ENCODE measurements around the gene MTHFR. TPM values are rescaled to one million over a fixed set of nuclear protein-coding genes. Genes with fewer than 3 reads are reported as not detected.

Gene MTHFR
- total RNA-seq, 2 experiments from 2014 or later, result 7.1 to 7.9 TPM

DNA sequence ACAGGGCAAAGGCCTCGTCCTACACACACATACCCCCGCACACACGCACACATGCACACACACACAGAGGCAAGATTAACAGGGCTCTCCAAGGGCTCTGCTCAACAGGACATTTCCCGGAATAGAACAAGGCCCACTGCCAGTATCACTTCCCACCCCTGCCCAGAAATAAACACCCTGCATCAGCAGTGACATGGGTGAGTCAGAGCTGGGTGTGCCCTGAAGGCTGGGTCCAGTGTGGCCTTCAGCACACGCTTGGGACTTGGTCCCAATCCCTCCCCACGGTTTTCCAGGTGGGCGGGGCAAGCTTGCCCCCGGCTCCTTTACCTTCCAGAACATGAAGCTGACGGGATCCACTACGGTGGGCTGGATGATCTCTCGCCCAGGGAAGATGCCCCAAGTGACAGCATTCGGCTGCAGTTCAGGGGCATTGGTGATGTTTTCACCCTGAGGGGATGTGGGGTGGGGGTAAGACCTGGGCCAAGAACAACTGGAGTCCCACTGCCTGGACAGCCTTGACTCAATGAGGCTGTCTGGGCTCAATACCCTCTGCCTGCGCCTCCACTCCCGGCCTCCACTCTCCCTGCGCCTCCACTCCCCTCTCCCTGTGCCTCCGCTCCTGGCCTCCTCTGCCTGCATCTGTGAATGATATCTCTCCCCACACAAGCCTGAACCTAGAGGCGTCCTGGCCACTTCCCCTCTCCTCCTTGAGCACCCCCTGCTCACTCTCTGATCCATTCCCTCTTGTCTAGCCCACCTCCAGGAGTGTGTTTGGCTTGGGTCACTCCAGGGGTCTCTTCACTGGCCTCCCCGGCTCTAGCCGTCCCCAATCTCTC, 14.7 kb downstream of the MTHFR start:
- no peaks in the 10 kb centered on the region for H3K27me3 Mint-ChIP-seq (ENCODE audit: low read depth)
- no peaks in the 10 kb centered on the region for H3K9me3 Mint-ChIP-seq
- intact Hi-C loops (cut with micrococcal nuclease), result no loop called here
- H3K4me3 Mint-ChIP-seq, result no peak overlapping the region
- H3K27ac Mint-ChIP-seq, result no peak overlapping the region
- no peaks in the 10 kb centered on the region for H3K4me1 Mint-ChIP-seq (ENCODE audit: low read depth)
- CTCF ChIA-PET, result interaction anchor here (0.6 kb wide), 1 partner anchor 1777 kb away, joined by 3 read pairs; no protein-coding TSS in a partner anchor
- no peak for DNase-seq
- peaks cover 6% of the 10 kb centered on the region for H3K36me3 Mint-ChIP-seq (ENCODE audit: low read depth)

DNA sequence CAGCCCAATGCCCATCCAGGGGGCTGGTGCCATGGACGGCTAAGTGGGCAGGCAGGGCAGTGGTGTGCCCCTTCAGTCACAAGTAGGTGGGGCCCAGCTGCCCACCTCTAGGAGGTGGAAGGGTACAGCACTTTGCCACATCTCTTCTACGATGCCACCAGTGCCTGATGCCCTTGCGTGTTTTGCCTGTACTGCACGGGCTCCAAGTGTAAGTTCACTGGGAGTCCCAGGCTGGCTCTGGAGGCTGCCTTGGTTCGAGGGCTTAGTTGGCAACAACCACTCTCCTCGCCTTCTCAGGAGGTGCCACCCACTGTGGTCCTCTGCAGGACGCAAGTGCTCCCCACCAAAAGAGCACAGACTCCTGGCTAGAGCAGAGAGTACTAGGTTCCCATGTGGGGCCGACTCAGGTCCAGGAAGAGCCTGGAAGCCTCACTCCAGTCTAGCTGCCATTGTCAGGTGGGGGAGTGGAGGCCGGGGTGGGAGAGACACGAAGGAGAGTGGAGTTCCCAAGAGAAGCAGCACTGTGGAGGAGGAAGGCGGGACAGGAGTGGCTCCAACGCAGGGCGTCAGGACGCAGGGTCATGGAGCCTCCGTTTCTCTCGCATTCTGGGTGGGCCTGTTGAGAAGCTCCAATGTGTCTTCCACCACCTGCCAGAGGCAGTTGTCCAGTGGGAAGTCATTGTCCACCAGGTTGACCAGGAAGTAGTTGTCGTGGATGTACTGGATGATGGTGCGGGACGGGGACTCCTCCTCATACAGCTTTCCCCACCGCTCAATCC, 15.5 kb downstream of the MTHFR start:
- Mint-ChIP-seq H3K36me3 (ENCODE audit: low read depth) (no peaks in the 10 kb centered on the region), H3K4me3 (no peak overlapping the region), H3K4me1 (ENCODE audit: low read depth) (peaks cover 2% of the 10 kb centered on the region), H3K27ac (no peak overlapping the region), H3K27me3 (ENCODE audit: low read depth) (no peaks in the 10 kb centered on the region), H3K9me3 (no peaks in the 10 kb centered on the region)
- DNase-seq, result no peak
- intact Hi-C loops (cut with micrococcal nuclease), result no loop called here
- CTCF ChIA-PET, result interaction anchor here (0.6 kb wide), 1 partner anchor 1776 kb away, joined by 3 read pairs; no protein-coding TSS in a partner anchor

DNA sequence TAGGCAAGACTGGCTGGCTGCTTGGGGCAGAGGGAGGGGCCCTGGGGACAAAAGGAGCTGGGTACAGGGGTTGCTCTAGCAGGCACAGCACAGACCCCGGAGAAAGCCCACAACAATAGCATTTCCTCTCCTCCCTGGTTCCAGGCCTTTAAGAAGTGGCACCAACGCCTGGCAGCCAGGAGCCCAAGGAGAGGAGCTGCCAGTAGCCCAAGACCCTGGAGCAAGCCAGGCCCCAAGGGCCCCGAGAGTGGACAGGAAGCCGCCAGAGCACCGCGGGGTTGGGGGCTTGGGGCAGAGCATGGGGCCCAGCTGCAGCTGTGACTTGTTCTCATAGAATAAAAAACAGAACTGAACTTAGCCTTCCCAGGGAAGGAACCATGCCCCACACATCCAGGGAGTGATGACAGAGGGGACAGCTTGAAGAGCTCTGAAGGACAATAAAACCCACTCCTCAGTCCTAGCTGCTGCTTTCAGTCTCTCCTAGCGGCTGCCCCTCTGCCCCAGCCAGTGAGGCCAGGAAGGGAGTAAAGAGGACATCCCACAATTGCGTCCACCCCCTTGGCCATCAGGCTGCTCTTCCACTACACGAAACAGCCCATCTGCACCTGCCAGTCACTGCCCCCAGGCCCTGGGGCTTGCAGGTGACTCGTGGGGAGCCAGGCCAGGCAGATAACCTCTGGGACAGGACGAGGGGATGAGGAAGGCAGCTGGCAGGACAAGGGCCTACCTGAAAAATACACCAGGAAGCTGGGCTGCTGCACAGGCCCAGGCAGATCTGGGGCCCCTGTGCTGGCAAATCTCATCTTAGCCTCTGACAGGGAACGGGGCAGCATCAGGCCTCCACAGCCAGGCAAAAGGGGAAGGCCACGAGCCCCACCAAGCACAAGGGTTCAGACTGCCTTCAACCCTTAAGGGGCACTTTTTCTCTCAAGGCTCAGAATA, 16.4 kb downstream of the MTHFR start:
- no peak for DNase-seq
- intact Hi-C loops (cut with micrococcal nuclease), result no loop called here
- CTCF ChIA-PET, result interaction anchor here (1.1 kb wide), 1 partner anchor 104 kb away, joined by 3 read pairs; no protein-coding TSS in a partner anchor
- Mint-ChIP-seq H3K9me3 (no peaks in the 10 kb centered on the region), H3K4me3 (no peak overlapping the region), H3K4me1 (ENCODE audit: low read depth) (peaks cover 4% of the 10 kb centered on the region), H3K27ac (no peak overlapping the region), H3K27me3 (ENCODE audit: low read depth) (no peaks in the 10 kb centered on the region), H3K36me3 (ENCODE audit: low read depth) (no peaks in the 10 kb centered on the region)

DNA sequence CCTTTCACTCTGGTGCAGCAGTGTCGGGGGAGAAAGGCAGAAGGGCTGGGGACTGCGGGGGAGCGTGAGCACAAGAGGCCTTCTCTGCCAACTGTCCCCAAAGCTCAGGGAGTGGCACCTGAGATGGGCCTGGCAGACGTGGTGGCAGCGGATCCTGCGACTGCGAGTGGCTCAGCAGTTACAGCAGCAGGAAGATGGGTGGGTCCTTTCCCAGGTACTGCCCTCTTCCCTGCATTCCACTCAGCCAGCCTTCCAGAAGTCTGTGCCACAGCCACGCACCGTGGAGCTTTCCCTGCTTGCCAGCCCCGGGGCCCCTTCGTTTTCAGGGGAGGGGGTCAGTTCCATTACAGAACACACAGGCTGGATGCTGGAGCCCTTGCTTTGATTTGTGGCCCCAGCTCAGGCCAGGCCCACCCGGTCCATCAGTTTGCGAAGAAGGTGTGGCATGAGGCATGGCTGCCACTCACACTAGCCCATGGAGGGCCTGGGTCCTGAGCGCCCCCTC, 17.2 kb downstream of the MTHFR start:
- Mint-ChIP-seq H3K27ac (no peak overlapping the region), H3K4me1 (ENCODE audit: low read depth) (peaks cover 4% of the 10 kb centered on the region), H3K27me3 (ENCODE audit: low read depth) (no peaks in the 10 kb centered on the region), H3K9me3 (no peaks in the 10 kb centered on the region), H3K4me3 (no peak overlapping the region), H3K36me3 (ENCODE audit: low read depth) (no peaks in the 10 kb centered on the region)
- DNase-seq, result no peak
- intact Hi-C loops (cut with micrococcal nuclease), result no loop called here
- CTCF ChIA-PET, result interaction anchor here (1.1 kb wide), 1 partner anchor 104 kb away, joined by 3 read pairs; no protein-coding TSS in a partner anchor

DNA sequence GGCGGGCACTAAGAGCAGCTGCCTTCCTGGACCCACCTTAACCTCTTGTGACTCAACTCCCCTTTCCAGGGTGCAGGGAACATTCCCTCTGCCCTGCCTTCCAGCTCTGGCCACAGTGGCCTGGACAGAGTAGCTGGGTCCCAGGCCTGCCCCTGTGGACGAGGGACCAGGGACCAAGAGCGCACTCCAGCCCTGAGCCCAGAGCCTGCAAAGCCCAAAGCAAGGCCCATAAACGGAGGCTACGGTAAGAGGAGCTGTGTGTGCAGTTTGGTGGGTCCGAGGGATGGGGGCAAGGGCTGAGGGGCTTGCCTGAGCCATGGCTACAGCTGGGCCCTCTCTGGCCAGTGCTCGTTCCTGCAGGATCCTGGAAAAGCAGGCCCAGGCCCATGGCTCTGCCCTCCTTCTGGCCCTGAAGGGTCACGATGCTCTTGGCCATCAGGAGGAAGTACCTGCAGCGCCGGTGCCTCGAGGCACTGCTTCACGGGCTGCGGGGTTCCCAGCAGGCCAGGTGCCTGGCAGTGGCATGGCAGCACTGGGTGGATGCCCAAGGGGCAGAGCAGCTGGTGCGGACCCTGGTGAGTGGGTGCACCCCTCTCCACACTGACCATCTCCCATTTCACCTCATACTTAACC, 17.8 kb downstream of the MTHFR start:
- Mint-ChIP-seq H3K27ac (no peak overlapping the region), H3K36me3 (ENCODE audit: low read depth) (no peaks in the 10 kb centered on the region), H3K4me1 (ENCODE audit: low read depth) (peaks cover 4% of the 10 kb centered on the region), H3K27me3 (ENCODE audit: low read depth) (no peaks in the 10 kb centered on the region), H3K4me3 (no peak overlapping the region), H3K9me3 (no peaks in the 10 kb centered on the region)
- DNase-seq, result no peak
- intact Hi-C loops (cut with micrococcal nuclease), result no loop called here
- CTCF ChIA-PET, result no interaction called here

DNA sequence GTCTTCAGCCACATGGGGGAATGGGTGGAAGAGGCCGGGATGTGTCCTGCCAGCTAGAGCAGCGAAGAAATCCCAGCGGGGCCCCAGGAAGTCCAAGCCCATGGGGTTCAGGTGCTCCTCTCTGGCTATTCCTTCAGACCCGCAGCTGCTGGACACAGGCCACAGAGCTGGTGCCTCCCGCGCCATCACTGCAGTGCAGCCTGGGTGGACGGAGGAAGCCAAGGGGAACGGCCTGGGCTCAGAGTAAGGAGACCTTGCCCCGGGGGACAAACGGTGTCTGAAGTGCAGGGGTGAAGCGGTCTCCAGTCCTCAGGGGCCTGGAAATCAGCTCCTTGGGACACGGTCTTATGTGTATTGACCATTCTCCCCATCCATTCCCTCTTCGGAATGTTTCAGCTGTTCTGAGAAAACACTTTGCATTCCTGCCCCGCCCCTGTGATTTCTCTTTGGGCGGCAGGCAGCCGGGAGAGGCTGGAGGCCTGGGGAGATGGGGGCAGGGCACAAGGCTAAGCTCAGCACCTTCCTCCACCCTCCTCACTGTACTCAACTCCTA, 18.4 kb downstream of the MTHFR start:
- H3K27me3 Mint-ChIP-seq (ENCODE audit: low read depth), result no peaks in the 10 kb centered on the region
- no peak for DNase-seq
- H3K9me3 Mint-ChIP-seq, result no peaks in the 10 kb centered on the region
- no peaks in the 10 kb centered on the region for H3K36me3 Mint-ChIP-seq (ENCODE audit: low read depth)
- CTCF ChIA-PET, result interaction anchor here (1.1 to 1.7 kb wide), 2 partner anchors 14 to 51 kb away, joined by 4 read pairs; no protein-coding TSS in a partner anchor
- intact Hi-C loops (cut with micrococcal nuclease), result no loop called here
- H3K4me3 Mint-ChIP-seq, result no peak overlapping the region
- H3K4me1 Mint-ChIP-seq (ENCODE audit: low read depth), result peaks cover 4% of the 10 kb centered on the region
- H3K27ac Mint-ChIP-seq, result no peak overlapping the region

DNA sequence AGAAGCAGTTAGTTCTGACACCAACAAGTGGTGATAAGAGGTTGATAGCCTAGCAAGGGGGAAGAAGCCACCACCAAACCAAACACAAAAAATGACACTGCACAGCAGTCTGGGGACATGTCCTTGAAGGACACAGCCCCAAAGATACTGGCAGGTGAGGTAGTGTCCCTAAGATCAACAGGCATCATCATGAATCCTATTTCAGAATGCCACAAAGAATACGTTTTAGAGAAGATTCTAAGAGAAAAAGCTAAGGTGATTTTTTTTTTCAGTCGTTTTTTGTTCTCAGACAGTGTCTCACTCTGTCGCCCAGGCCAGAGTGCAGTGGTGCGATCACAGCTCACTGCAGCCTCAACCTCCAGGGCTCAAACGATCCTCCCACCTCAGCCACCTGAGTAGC, 19.6 kb downstream of the MTHFR start:
- intact Hi-C loops (cut with micrococcal nuclease), result no loop called here
- no peak overlapping the region for H3K27ac Mint-ChIP-seq
- H3K27me3 Mint-ChIP-seq (ENCODE audit: low read depth), result no peaks in the 10 kb centered on the region
- no peaks in the 10 kb centered on the region for H3K36me3 Mint-ChIP-seq (ENCODE audit: low read depth)
- no peak overlapping the region for H3K4me3 Mint-ChIP-seq
- peaks cover 4% of the 10 kb centered on the region for H3K4me1 Mint-ChIP-seq (ENCODE audit: low read depth)
- no peaks in the 10 kb centered on the region for H3K9me3 Mint-ChIP-seq
- DNase-seq, result no peak
- CTCF ChIA-PET, result interaction anchor here (0.9 to 1.7 kb wide), 5 partner anchors 10 to 57 kb away, joined by 3 to 5 read pairs (median 4); no protein-coding TSS in a partner anchor

DNA sequence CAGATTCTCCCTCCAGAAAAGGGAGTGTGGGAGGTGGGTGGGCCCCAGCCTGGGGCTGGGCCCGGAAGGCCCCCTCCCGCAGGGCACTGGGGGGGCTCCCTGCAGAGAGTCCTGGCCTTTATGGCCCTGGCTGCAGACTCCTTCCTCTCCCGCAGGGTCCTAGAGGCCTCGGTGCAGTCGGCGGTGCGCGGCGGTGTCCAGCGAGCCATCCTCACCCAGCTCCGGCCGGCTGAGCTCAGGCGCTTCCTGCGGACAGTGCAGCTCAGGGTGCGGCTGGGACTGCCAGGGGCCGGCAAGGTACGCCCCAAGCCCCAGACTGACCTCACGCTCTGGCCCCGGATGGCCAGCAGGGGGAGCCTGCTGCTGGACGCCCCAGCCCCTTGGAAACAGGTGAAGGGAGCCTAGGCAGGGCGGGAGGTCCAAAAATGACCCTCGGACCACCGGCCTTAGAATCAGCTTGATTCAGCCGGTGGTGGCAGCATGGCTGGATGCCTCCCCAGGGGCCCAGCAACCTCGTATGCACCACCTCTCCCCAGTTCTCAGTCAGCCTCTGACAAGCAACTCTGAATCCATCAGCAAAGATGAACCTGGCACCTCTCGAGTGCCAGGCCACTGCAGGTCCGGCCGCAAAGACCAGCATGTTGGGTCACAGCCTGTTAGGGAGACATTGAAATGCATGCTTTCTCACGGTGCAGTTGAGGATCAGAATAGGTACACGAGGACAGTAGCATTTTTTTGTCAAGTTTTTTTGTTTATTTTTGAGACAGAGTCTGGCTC, 20.6 kb downstream of the MTHFR start:
- DNase-seq, result peak; percentile 52

DNA sequence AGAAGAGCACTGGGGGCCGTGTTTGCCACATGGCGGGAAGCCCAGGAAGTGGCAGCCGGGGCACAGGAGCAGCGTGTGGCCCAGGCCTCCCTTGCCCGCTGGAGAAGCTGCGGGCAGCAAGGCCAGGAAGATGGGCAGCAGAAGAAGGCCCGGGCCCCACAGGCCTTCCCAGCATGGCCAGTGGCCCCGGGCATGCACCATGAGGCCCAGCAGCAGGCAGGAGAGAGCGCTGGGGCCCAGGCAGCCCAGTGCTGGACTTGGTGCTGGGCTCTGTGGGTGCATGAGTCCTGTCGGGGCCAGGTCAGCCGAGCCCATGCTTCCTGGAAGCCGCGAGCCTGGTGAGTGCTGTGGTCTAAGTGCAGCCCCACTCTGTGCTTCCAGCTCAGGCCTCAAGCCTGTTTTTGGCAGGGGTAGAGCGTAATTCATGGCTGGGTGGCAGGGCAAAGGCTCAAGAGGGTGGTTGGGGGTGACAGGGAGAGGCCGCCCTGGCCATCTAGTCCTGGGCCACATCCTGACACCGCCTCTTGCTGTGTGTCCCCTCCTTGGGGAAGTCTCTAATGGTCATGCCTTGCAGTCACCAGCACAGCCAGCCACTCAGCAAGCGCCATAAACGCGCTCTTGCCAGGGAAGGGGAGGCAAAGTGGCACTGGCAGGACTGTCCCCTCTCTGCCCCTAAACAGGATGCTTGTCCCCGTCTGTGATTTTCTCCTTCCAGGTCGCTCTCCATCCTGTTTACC, 21.3 kb downstream of the MTHFR start:
- H3K27ac Mint-ChIP-seq, result no peak overlapping the region
- H3K4me1 Mint-ChIP-seq (ENCODE audit: low read depth), result peaks cover 4% of the 10 kb centered on the region
- no peaks in the 10 kb centered on the region for H3K36me3 Mint-ChIP-seq (ENCODE audit: low read depth)
- intact Hi-C loops (cut with micrococcal nuclease), result no loop called here
- DNase-seq, result no peak
- no peaks in the 10 kb centered on the region for H3K27me3 Mint-ChIP-seq (ENCODE audit: low read depth)
- no peaks in the 10 kb centered on the region for H3K9me3 Mint-ChIP-seq
- CTCF ChIA-PET, result interaction anchor here (1.0 to 1.7 kb wide), 2 partner anchors 10 to 11 kb away, joined by 3 to 5 read pairs; no protein-coding TSS in a partner anchor
- no peak overlapping the region for H3K4me3 Mint-ChIP-seq

More for the DNA sequence above, 20.6 kb downstream of the MTHFR start:
- H3K9me3 Mint-ChIP-seq, result no peaks in the 10 kb centered on the region
- H3K27ac Mint-ChIP-seq, result no peak overlapping the region
- H3K27me3 Mint-ChIP-seq (ENCODE audit: low read depth), result no peaks in the 10 kb centered on the region
- intact Hi-C loops (cut with micrococcal nuclease), result no loop called here
- no peak overlapping the region for H3K4me3 Mint-ChIP-seq
- no peaks in the 10 kb centered on the region for H3K36me3 Mint-ChIP-seq (ENCODE audit: low read depth)
- H3K4me1 Mint-ChIP-seq (ENCODE audit: low read depth), result peaks cover 4% of the 10 kb centered on the region
- CTCF ChIA-PET, result interaction anchor here (0.7 to 1.7 kb wide), 5 partner anchors 11 to 160 kb away, joined by 3 to 5 read pairs (median 4); no protein-coding TSS in a partner anchor

DNA sequence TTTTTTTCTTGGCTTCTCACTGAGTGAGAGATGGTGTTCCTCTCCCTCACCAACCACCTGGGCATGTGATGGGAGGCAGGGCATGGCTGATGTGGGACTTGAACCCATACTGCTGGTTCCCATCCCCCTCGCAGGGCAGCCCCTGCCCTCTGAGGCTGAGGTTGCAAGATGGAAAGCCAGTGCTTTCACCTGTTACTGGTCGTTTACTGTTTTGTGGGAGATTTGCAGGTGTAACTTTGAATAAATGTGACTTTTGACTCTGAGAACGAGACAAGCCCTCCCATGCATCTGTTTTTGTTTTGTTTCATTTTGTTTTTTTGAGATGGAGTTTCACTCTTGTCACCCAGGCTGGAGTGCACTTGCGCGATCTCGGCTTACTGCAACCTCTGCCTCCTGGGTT, 22.2 kb downstream of the MTHFR start:
- no peak overlapping the region for H3K4me3 Mint-ChIP-seq
- no peak for DNase-seq
- CTCF ChIA-PET, result no interaction called here
- H3K9me3 Mint-ChIP-seq, result no peaks in the 10 kb centered on the region
- no peaks in the 10 kb centered on the region for H3K36me3 Mint-ChIP-seq (ENCODE audit: low read depth)
- H3K27ac Mint-ChIP-seq, result no peak overlapping the region
- H3K27me3 Mint-ChIP-seq (ENCODE audit: low read depth), result no peaks in the 10 kb centered on the region
- intact Hi-C loops (cut with micrococcal nuclease), result no loop called here
- H3K4me1 Mint-ChIP-seq (ENCODE audit: low read depth), result peaks cover 4% of the 10 kb centered on the region
